Measurements from ENCODE around the gene LAMB1. TPM values are rescaled to one million over a fixed set of nuclear protein-coding genes. Genes with fewer than 3 reads are reported as not detected.

LAMB1 gene
- total RNA-seq, 2 experiments from 2014 or later, result not detected

GRCh38 chr7:108048422-108048821, 45.5 kb upstream of the LAMB1 start:
- H3K27me3 Mint-ChIP-seq, result peaks cover 4% of the 10 kb centered on the region
- ChIA-PET CTCF (no interaction called here), POLR2A (no interaction called here)
- intact Hi-C loops (cut with DNase I, micrococcal nuclease), result no loop called here
- ATAC-seq (ENCODE audit: poor library complexity) (no peak), DNase-seq (no peak)
- no peaks in the 10 kb centered on the region for H3K36me3 Mint-ChIP-seq (ENCODE audit: low read depth)
- H3K4me3 ChIP-seq (ENCODE audit: low read length), result no peak overlapping the region
- peaks cover 7% of the 10 kb centered on the region for H3K4me1 ChIP-seq (ENCODE audit: insufficient read depth, low read length)
- no peak for TF ChIP-seq CTCF (IDR thresholded peaks at IDR 0.05)
- H3K27ac Mint-ChIP-seq, result no peak overlapping the region
- H3K9me3 Mint-ChIP-seq, result no peaks in the 10 kb centered on the region
- no peaks in the 10 kb centered on the region for H3K9me3 ChIP-seq (ENCODE audit: control insufficient read depth in 1 of 2, insufficient read depth in 1 of 2, low read length in 2 of 2)
- no peak overlapping the region for H3K27ac ChIP-seq (ENCODE audit: low read depth in 1 of 2, low read length in 2 of 2)
- no peaks in the 10 kb centered on the region for H3K36me3 ChIP-seq (ENCODE audit: insufficient read depth, low read length)
- no peak overlapping the region for H3K4me3 Mint-ChIP-seq
- H3K27me3 ChIP-seq (ENCODE audit: control insufficient read depth in 1 of 2, insufficient read depth in 2 of 2, low read length in 2 of 2), result no peaks in the 10 kb centered on the region
- no peaks in the 10 kb centered on the region for H3K4me1 Mint-ChIP-seq (ENCODE audit: low read depth)

GRCh38 chr7:108046952-108047506, 44.1 kb upstream of the LAMB1 start:
- Mint-ChIP-seq H3K4me3 (no peak overlapping the region), H3K9me3 (no peaks in the 10 kb centered on the region), H3K4me1 (ENCODE audit: low read depth) (no peaks in the 10 kb centered on the region), H3K27me3 (peaks cover 4% of the 10 kb centered on the region), H3K36me3 (ENCODE audit: low read depth) (no peaks in the 10 kb centered on the region), H3K27ac (no peak overlapping the region)
- ChIA-PET POLR2A (no interaction called here), CTCF (no interaction called here)
- no peak overlapping the region for H3K4me3 ChIP-seq (ENCODE audit: low read length)
- H3K9me3 ChIP-seq (ENCODE audit: control insufficient read depth in 1 of 2, insufficient read depth in 1 of 2, low read length in 2 of 2), result no peaks in the 10 kb centered on the region
- no peak for TF ChIP-seq CTCF (IDR thresholded peaks at IDR 0.05)
- intact Hi-C loops (cut with DNase I, micrococcal nuclease), result no loop called here
- H3K4me1 ChIP-seq (ENCODE audit: insufficient read depth, low read length), result peaks cover 7% of the 10 kb centered on the region
- H3K27me3 ChIP-seq (ENCODE audit: control insufficient read depth in 1 of 2, insufficient read depth in 2 of 2, low read length in 2 of 2), result no peaks in the 10 kb centered on the region
- H3K27ac ChIP-seq (ENCODE audit: low read depth in 1 of 2, low read length in 2 of 2), result no peak overlapping the region
- ATAC-seq (ENCODE audit: poor library complexity) (no peak), DNase-seq (no peak)
- H3K36me3 ChIP-seq (ENCODE audit: insufficient read depth, low read length), result no peaks in the 10 kb centered on the region

- Mint-ChIP-seq H3K27ac (no peak overlapping the region), H3K9me3 (no peaks in the 10 kb centered on the region), H3K36me3 (ENCODE audit: low read depth) (no peaks in the 10 kb centered on the region), H3K4me1 (ENCODE audit: low read depth) (no peaks in the 10 kb centered on the region), H3K27me3 (peaks cover 7% of the 10 kb centered on the region), H3K4me3 (no peak overlapping the region)
- H3K9me3 ChIP-seq (ENCODE audit: control insufficient read depth in 1 of 2, insufficient read depth in 1 of 2, low read length in 2 of 2), result no peaks in the 10 kb centered on the region
- no peak overlapping the region for H3K4me3 ChIP-seq (ENCODE audit: low read length)
- no peak for DNase-seq
- no peak for ATAC-seq (ENCODE audit: poor library complexity)
- H3K27ac ChIP-seq (ENCODE audit: low read depth in 1 of 2, low read length in 2 of 2), result no peak overlapping the region
- H3K27me3 ChIP-seq (ENCODE audit: control insufficient read depth in 1 of 2, insufficient read depth in 2 of 2, low read length in 2 of 2), result no peaks in the 10 kb centered on the region
- no peaks in the 10 kb centered on the region for H3K36me3 ChIP-seq (ENCODE audit: insufficient read depth, low read length)
- CTCF ChIA-PET, result no interaction called here
- intact Hi-C loops (cut with DNase I, micrococcal nuclease), result no loop called here
- POLR2A ChIA-PET, result no interaction called here
- no peak for TF ChIP-seq CTCF (IDR thresholded peaks at IDR 0.05)
- peaks cover 7% of the 10 kb centered on the region for H3K4me1 ChIP-seq (ENCODE audit: insufficient read depth, low read length)
These were observed 42.7 kb upstream of the LAMB1 start for GRCh38 chr7:108045669-108046068.

Measured in CD4-positive, alpha-beta T cell (primary cell).